Muscle of back (tissue), 13 donors: Measurements from ENCODE around the gene CEP89. TPM values are rescaled to one million over a fixed set of nuclear protein-coding genes. Genes with fewer than 3 reads are reported as not detected.
"Not testable (repeated sequence)": the region's sequence is repeated elsewhere in the genome, so short reads cannot be mapped to it uniquely, and the experiment has no call there.

Experiments
- DNase-seq, 3 donors: peaks; one replicate each; pipeline versions ENCODE4 v3.0.0 to v3.0.0-alpha.2; 2013
- long read RNA-seq, 9 donors: transcript quantifications; one replicate each; lab custom pipeline, GENCODE V29; 2026
- polyA plus RNA-seq, 10 donors: library from polyadenylated mRNA; unstranded; fragments of 120-200 nt; gene quantifications; one replicate each; pipeline ENCODE4 v1.2.1, GENCODE V29; 2013; ENCODE audit not compliant: insufficient read length in 10 of 10

Gene CEP89
- polyA plus RNA-seq: 10 to 100 TPM; 15.6 to 23.1 (median 19.9) TPM
- long read RNA-seq, donor 1, full-length matches to known transcripts: 4 of 4 reads
- long read RNA-seq, donor 1, partial matches to known transcripts: 0 of 4 reads
- long read RNA-seq, donor 1, other reads (novel, unspliced or antisense): 0 of 4 reads
- long read RNA-seq, donor 2, partial matches to known transcripts: 0 of 2 reads
- long read RNA-seq, donor 2, other reads (novel, unspliced or antisense): 0 of 2 reads
- long read RNA-seq, donor 3: 0 reads
- long read RNA-seq, donor 4, partial matches to known transcripts: 0 of 3 reads
- long read RNA-seq, donor 4, other reads (novel, unspliced or antisense): 0 of 3 reads
- long read RNA-seq, donor 5, partial matches to known transcripts: 0 of 3 reads
- long read RNA-seq, donor 5, other reads (novel, unspliced or antisense): 0 of 3 reads
- long read RNA-seq, donor 6, partial matches to known transcripts: 0 of 2 reads
- long read RNA-seq, donor 6, other reads (novel, unspliced or antisense): 0 of 2 reads
- long read RNA-seq, donor 7, partial matches to known transcripts: 5 of 6 reads
- long read RNA-seq, donor 7, other reads (novel, unspliced or antisense): 0 of 6 reads
- long read RNA-seq, donor 8, partial matches to known transcripts: 0 of 2 reads
- long read RNA-seq, donor 8, other reads (novel, unspliced or antisense): 0 of 2 reads
- long read RNA-seq, donor 9: 0 reads

- DNase-seq: peak; percentile 99 to 100 (median 100)
Observed at GRCh38 chr19:32971715-32972540, at the start of gene CEP89, which contains the start of gene FAAP24. Gene CEP89 (minus strand): TSS chr19:32971958. CDS start chr19:32971874, 84 bp downstream. Gene FAAP24 (plus strand): TSS chr19:32972242. CDS start chr19:32973197, 955 bp downstream.

GRCh38 chr19:33010891-33011290, 39.1 kb upstream of the CEP89 start:
- not testable (repeated sequence) for DNase-seq

GRCh38 chr19:33008738-33009137, 37.0 kb upstream of the CEP89 start:
- no peak for DNase-seq

GRCh38 chr19:33005440-33005839, 33.7 kb upstream of the CEP89 start:
- no peak for DNase-seq

GRCh38 chr19:33003424-33004024, 31.8 kb upstream of the CEP89 start:
- DNase-seq: not testable (repeated sequence)

- not testable (repeated sequence) for DNase-seq
Observed at GRCh38 chr19:33002126-33002865, 30.5 kb upstream of the CEP89 start.

GRCh38 chr19:33000910-33001309, 29.2 kb upstream of the CEP89 start:
- no peak for DNase-seq

GRCh38 chr19:33000510-33000909, 28.8 kb upstream of the CEP89 start:
- DNase-seq: no peak

GRCh38 chr19:32998722-32999121, 27.0 kb upstream of the CEP89 start:
- DNase-seq: no peak

GRCh38 chr19:32997716-32998355, 26.1 kb upstream of the CEP89 start:
- DNase-seq: no peak

- DNase-seq: not testable (repeated sequence)
Observed at GRCh38 chr19:32997061-32997464, 25.3 kb upstream of the CEP89 start.

GRCh38 chr19:32995966-32996365, 24.2 kb upstream of the CEP89 start:
- DNase-seq: not testable (repeated sequence)

GRCh38 chr19:32988724-32989123, 17.0 kb upstream of the CEP89 start:
- DNase-seq: no peak

- DNase-seq: not testable (repeated sequence)
Observed at GRCh38 chr19:32988254-32988653, 16.5 kb upstream of the CEP89 start.

- not testable (repeated sequence) for DNase-seq
Observed at GRCh38 chr19:32982488-32982887, 10.7 kb upstream of the CEP89 start.

GRCh38 chr19:32979807-32980206, 8.0 kb upstream of the CEP89 start:
- DNase-seq: not testable (repeated sequence)

GRCh38 chr19:32977813-32978212, 6.1 kb upstream of the CEP89 start:
- DNase-seq: not testable (repeated sequence)

- DNase-seq: peak in 1 of 3 donors; percentile 14
Observed at GRCh38 chr19:32977280-32977679, 5.5 kb upstream of the CEP89 start.

- DNase-seq: peak; percentile 20 to 56 (median 41)
Observed at GRCh38 chr19:32976223-32976805, 4.6 kb upstream of the CEP89 start.
